HepG2 (cell line): ENCODE results near the gene PTPRCAP. TPM values are rescaled to one million over a fixed set of nuclear protein-coding genes. Genes with fewer than 3 reads are reported as not detected.

Experiments
- DR1 ChIP-seq: sonication (generic); formaldehyde crosslinking; IDR thresholded peaks from 2 replicates; pipeline ENCODE4 v1.8.0; 2021; ENCODE audit warnings: mild to moderate bottlenecking, missing genetic modification reagents, inconsistent platforms
- HOXA3 ChIP-seq: sonication (generic); formaldehyde crosslinking; IDR thresholded peaks from 2 replicates; pipeline ENCODE4 v1.5.0; 2020; ENCODE audit warnings: missing genetic modification reagents
- KLF11 ChIP-seq: IDR thresholded peaks from 2 replicates; pipeline ENCODE4 v1.6.1; 2016; ENCODE audit warnings: missing compliant biosample characterization
- KLF15 ChIP-seq: sonication (generic); formaldehyde crosslinking; IDR thresholded peaks from 2 replicates; pipeline ENCODE4 v1.8.1; 2023; ENCODE audit warnings: borderline replicate concordance, mild to moderate bottlenecking, inconsistent platforms, missing genetic modification reagents, mixed read lengths
- NAIF1 ChIP-seq: sonication (generic); formaldehyde crosslinking; IDR thresholded peaks from 2 replicates; pipeline ENCODE4 v1.5.0; 2020; ENCODE audit warnings: mild to moderate bottlenecking, missing genetic modification reagents, borderline replicate concordance
- NCOA2 ChIP-seq: sonication (generic); formaldehyde crosslinking; IDR thresholded peaks from 2 replicates; pipeline ENCODE4 v1.8.0; 2022; ENCODE audit warnings: inconsistent platforms
- NFE2L1 ChIP-seq: sonication (generic); formaldehyde crosslinking; IDR thresholded peaks from 2 replicates; pipeline ENCODE4 v1.4.0; 2020; ENCODE audit warnings: missing genetic modification reagents, mild to moderate bottlenecking, borderline replicate concordance
- RBM39 ChIP-seq: fragments of 200-400 bp; formaldehyde crosslinking; IDR thresholded peaks from one replicate; pipeline ENCODE4 v1.6.1; 2018; ENCODE audit warnings: antibody characterized with exemption, mild to moderate bottlenecking, low read depth, low read length; ENCODE audit not compliant: poor library complexity, severe bottlenecking
- RFXAP ChIP-seq: sonication (generic); formaldehyde crosslinking; IDR thresholded peaks from 2 replicates; pipeline ENCODE4 v1.4.0; 2020; ENCODE audit warnings: missing genetic modification reagents, borderline replicate concordance
- STAG1 ChIP-seq: sonication (generic); formaldehyde crosslinking; IDR thresholded peaks from 2 replicates; pipeline ENCODE4 v1.4.0; 2020; ENCODE audit warnings: missing genetic modification reagents
- THAP11 ChIP-seq: IDR thresholded peaks from 2 replicates; pipeline ENCODE4 v1.6.1; 2016; ENCODE audit warnings: missing biosample characterization, missing genetic modification reagents
- XRCC5 ChIP-seq: fragments of 200-400 bp; formaldehyde crosslinking; optimal IDR thresholded peaks from 2 replicates; pipeline ENCODE3; 2017; ENCODE audit warnings: mild to moderate bottlenecking, low read length
- ZFP36L1 ChIP-seq: sonication (generic); formaldehyde crosslinking; IDR thresholded peaks from 2 replicates; pipeline ENCODE4 v1.8.0; 2022; ENCODE audit warnings: mild to moderate bottlenecking, missing genetic modification reagents, moderate library complexity
- ZNF556 ChIP-seq: sonication (generic); formaldehyde crosslinking; IDR thresholded peaks from 2 replicates; pipeline ENCODE4 v1.4.0; 2020; ENCODE audit warnings: mild to moderate bottlenecking, missing genetic modification reagents, borderline replicate concordance
- ZNF672 ChIP-seq: sonication (generic); formaldehyde crosslinking; IDR thresholded peaks from 2 replicates; pipeline ENCODE4 v1.8.1; 2022; ENCODE audit warnings: missing genetic modification reagents
- ZSCAN12 ChIP-seq: sonication (generic); formaldehyde crosslinking; IDR thresholded peaks from 2 replicates; pipeline ENCODE4 v1.9.0; 2021; ENCODE audit warnings: mild to moderate bottlenecking, missing genetic modification reagents
- polyA plus RNA-seq, 8 experiments: library from polyadenylated mRNA; depleted of rRNA in 3 of 8; stranded (reverse) in 7 of 8; unstranded in 1 of 8; fragments of >200 nt; fragmentation: Illumina TruSeq in 4 of 8; extraction: Trizol in 4 of 8; gene quantifications; 2 replicates each; pipeline versions ENCODE4 v1.2.1 to v1.2.3, GENCODE V29; 2011 to 2016; ENCODE audit warnings: low read depth in 4 of 8, missing spikeins in 1 of 8, mixed read lengths in 1 of 8; ENCODE audit not compliant: insufficient read depth in 1 of 8
- total RNA-seq, 5 experiments: library from RNA; depleted of rRNA; stranded (reverse); fragments of >200 nt; fragmentation: Illumina TruSeq; extraction: Trizol; gene quantifications; 2 replicates each; pipeline ENCODE4 v1.2.3, GENCODE V29; 2016; ENCODE audit warnings: low read depth in 1 of 5
- TF ChIP-seq, protein P1 (sequence below): sonication (generic); formaldehyde crosslinking; IDR thresholded peaks from 2 replicates; pipeline ENCODE4 v1.4.0; 2020; ENCODE audit warnings: missing genetic modification reagents
- TF ChIP-seq, protein P2 (sequence below): IDR thresholded peaks from 2 replicates; pipeline ENCODE4 v1.6.1; 2018; ENCODE audit warnings: missing genetic modification reagents
- TF ChIP-seq, protein P3 (sequence below): sonication (generic); formaldehyde crosslinking; IDR thresholded peaks from 2 replicates; pipeline ENCODE4 v1.5.0; 2020; ENCODE audit warnings: mild to moderate bottlenecking, missing genetic modification reagents, borderline replicate concordance
- TF ChIP-seq, protein P4 (sequence below): sonication (generic); formaldehyde crosslinking; IDR thresholded peaks from 2 replicates; pipeline ENCODE4 v1.5.1; 2020; ENCODE audit warnings: missing genetic modification reagents, mild to moderate bottlenecking, borderline replicate concordance

The PTPRCAP gene
- total and polyA plus RNA-seq, 2 of the 13 experiments (the other 11 are each of a cell fraction or from before 2014, with no cell fraction given), result 0.60 to 0.70 TPM

DNA sequence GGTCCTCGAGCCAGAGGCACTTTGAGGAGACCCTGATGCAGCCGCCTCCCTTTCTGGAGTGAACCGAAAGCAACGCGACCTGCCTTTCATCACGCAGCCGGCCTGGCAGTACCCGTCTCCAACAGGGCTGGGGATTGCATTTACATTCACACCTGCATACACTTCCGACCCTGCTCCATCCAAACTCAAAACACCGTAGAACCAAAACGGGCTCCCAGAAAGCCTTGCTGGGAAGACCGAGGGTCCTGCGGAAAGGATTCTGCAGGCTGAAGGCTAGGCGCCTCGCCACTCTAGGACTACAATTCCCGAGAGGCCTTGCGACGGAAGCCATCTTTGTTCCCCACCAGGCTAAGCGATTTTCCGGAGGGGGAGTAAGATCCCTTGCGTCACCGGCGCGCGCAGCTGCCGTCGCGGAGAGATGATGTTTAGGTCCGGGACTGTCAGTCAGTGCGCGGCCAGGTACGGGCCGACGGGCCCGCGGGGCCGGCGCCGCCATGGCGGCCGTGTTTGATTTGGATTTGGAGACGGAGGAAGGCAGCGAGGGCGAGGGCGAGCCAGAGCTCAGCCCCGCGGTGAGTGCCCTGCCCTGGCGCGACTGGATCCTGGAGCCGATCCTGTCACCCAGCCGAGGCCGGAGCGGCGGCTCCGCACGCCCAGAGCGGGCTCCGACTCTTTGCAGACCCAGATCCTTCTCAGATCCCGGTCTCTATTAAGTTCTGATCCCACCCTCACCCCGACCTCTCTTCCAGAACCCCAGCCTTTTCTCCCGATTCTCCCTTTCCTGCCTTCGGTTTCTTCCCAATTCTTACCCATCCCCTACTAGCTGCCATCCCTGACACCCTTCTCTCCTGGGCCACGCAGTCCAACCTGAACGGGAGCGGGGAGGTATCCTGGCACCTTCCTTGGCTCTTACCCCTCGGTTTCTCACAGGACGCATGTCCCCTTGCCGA lies 9.2 kb downstream of the PTPRCAP start, which contains the start of gene RPS6KB2 (continued):
- TF ChIP-seq ZNF672 (CRISPR knock-in tag) (no peak), HOXA3 (CRISPR knock-in tag) (peak; percentile 99), KLF11 (no peak), ZFP36L1 (CRISPR knock-in tag) (peak; percentile 87; the same call in 1 of the 2 replicates), XRCC5 (peak; percentile 75), DR1 (CRISPR knock-in tag) (peak; percentile 61; the same call in 1 of the 2 replicates), NAIF1 (CRISPR knock-in tag) (peak; percentile 74), ZNF556 (CRISPR knock-in tag) (peak; percentile 65; the same call in 1 of the 2 replicates), KLF15 (CRISPR knock-in tag) (no peak), NFE2L1 (no peak), RBM39 (peak; percentile 67), ZSCAN12 (CRISPR knock-in tag) (0 out of 2 replicates have a peak, but pooled peaks have one; percentile 47), THAP11 (peak; percentile 100), NCOA2 (peak; percentile 42; the same call in 1 of the 2 replicates), STAG1 (peak; percentile 21; the same call in 1 of the 2 replicates), RFXAP (CRISPR knock-in tag) (peak; percentile 94)
- TF ChIP-seq, protein P1, sequence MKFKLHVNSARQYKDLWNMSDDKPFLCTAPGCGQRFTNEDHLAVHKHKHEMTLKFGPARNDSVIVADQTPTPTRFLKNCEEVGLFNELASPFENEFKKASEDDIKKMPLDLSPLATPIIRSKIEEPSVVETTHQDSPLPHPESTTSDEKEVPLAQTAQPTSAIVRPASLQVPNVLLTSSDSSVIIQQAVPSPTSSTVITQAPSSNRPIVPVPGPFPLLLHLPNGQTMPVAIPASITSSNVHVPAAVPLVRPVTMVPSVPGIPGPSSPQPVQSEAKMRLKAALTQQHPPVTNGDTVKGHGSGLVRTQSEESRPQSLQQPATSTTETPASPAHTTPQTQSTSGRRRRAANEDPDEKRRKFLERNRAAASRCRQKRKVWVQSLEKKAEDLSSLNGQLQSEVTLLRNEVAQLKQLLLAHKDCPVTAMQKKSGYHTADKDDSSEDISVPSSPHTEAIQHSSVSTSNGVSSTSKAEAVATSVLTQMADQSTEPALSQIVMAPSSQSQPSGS (CRISPR knock-in tag), result peak; percentile 89
- TF ChIP-seq, protein P2, sequence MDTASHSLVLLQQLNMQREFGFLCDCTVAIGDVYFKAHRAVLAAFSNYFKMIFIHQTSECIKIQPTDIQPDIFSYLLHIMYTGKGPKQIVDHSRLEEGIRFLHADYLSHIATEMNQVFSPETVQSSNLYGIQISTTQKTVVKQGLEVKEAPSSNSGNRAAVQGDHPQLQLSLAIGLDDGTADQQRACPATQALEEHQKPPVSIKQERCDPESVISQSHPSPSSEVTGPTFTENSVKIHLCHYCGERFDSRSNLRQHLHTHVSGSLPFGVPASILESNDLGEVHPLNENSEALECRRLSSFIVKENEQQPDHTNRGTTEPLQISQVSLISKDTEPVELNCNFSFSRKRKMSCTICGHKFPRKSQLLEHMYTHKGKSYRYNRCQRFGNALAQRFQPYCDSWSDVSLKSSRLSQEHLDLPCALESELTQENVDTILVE (CRISPR knock-in tag), result peak; percentile 68
- TF ChIP-seq, protein P3, sequence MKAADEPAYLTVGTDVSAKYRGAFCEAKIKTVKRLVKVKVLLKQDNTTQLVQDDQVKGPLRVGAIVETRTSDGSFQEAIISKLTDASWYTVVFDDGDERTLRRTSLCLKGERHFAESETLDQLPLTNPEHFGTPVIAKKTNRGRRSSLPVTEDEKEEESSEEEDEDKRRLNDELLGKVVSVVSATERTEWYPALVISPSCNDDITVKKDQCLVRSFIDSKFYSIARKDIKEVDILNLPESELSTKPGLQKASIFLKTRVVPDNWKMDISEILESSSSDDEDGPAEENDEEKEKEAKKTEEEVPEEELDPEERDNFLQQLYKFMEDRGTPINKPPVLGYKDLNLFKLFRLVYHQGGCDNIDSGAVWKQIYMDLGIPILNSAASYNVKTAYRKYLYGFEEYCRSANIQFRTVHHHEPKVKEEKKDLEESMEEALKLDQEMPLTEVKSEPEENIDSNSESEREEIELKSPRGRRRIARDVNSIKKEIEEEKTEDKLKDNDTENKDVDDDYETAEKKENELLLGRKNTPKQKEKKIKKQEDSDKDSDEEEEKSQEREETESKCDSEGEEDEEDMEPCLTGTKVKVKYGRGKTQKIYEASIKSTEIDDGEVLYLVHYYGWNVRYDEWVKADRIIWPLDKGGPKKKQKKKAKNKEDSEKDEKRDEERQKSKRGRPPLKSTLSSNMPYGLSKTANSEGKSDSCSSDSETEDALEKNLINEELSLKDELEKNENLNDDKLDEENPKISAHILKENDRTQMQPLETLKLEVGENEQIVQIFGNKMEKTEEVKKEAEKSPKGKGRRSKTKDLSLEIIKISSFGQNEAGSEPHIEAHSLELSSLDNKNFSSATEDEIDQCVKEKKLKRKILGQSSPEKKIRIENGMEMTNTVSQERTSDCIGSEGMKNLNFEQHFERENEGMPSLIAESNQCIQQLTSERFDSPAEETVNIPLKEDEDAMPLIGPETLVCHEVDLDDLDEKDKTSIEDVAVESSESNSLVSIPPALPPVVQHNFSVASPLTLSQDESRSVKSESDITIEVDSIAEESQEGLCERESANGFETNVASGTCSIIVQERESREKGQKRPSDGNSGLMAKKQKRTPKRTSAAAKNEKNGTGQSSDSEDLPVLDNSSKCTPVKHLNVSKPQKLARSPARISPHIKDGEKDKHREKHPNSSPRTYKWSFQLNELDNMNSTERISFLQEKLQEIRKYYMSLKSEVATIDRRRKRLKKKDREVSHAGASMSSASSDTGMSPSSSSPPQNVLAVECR (CRISPR knock-in tag), result peak; percentile 95
- TF ChIP-seq, protein P4, sequence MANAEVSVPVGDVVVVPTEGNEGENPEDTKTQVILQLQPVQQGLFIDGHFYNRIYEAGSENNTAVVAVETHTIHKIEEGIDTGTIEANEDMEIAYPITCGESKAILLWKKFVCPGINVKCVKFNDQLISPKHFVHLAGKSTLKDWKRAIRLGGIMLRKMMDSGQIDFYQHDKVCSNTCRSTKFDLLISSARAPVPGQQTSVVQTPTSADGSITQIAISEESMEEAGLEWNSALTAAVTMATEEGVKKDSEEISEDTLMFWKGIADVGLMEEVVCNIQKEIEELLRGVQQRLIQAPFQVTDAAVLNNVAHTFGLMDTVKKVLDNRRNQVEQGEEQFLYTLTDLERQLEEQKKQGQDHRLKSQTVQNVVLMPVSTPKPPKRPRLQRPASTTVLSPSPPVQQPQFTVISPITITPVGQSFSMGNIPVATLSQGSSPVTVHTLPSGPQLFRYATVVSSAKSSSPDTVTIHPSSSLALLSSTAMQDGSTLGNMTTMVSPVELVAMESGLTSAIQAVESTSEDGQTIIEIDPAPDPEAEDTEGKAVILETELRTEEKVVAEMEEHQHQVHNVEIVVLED (CRISPR knock-in tag), result peak; percentile 88
